ENCODE measurements around the gene FAM222A.

- TF ChIP-seq POLR2AphosphoS5 (IDR thresholded peaks at IDR 0.05) (no peak), CTCF (IDR thresholded peaks at IDR 0.05) (no peak), POLR2A (IDR thresholded peaks at IDR 0.05) (no peak), EP300 (IDR thresholded peaks at IDR 0.05) (no peak)
These were observed 101.0 kb downstream of the FAM222A start for GRCh38 chr12:109814600-109815150.
